Activated CD8-positive, alpha-beta memory T cell treated with anti-CD3 and anti-CD28 coated beads for 4 hours (primary cell): Measurements from ENCODE around the gene MERTK.
"Not testable (repeated sequence)": the region's sequence is repeated elsewhere in the genome, so short reads cannot be mapped to it uniquely, and the experiment has no call there.

Source experiments
- DNase-seq, 2 donors: peaks; one replicate each; pipeline ENCODE4 v3.0.0-alpha.2; 2020; ENCODE audit warnings: low read depth in 2 of 2

MERTK gene

DNA sequence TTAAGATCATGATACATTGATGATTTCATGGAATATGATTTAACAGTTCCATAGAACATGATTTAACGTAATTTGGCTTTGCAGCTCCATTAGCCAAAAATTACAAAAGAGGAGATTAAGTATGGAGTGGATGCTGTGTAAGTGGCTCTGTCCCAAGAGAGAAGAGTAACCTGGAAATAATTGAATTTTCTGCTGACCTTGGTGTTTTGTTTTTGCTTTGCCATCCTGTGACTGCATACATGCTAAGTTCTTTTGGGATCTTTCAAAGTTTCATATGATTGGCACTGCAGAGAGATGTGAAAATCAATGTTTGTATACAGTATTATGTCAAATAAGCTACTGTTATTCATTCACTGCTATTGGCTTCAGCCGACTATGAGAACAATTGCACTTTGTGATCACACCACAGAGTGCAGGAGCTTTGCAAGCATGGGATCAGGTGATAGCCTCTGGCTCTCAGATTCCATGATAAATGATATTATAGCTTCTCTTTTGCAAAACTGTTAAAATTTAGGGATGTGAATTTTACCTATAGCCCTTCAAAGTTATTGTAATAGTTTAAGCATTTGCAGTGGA lies 110.6 kb downstream of the MERTK start:
- DNase-seq = no peak

- DNase-seq = no peak
These were observed 112.3 kb downstream of the MERTK start for GRCh38 chr2:112010751-112011150.

GRCh38 chr2:112012556-112012955 lies 114.1 kb downstream of the MERTK start:
- DNase-seq = no peak

DNA sequence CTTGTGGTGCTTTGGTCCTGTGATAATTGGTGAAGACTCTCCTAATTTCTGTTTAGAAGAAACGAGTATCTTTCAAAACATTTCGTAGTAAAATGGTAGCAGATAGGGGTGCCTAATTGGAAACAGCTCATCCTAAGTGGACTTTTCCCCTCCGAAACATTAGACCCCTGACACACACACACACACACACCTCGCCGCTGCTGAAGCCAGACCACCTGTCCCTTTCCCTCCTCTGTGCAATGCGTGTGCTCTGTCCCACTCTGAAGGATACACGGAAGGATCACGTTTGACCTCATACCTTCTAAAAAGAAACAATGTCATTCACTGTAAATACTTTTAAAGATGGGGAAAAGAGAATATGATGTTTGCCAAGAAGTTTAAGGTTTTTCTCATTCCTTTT lies 120.4 kb downstream of the MERTK start:
- DNase-seq = no peak

GRCh38 chr2:112019569-112019982 lies 121.2 kb downstream of the MERTK start:
- DNase-seq = no peak

GRCh38 chr2:112020561-112020960 lies 122.2 kb downstream of the MERTK start:
- no peak for DNase-seq

DNA sequence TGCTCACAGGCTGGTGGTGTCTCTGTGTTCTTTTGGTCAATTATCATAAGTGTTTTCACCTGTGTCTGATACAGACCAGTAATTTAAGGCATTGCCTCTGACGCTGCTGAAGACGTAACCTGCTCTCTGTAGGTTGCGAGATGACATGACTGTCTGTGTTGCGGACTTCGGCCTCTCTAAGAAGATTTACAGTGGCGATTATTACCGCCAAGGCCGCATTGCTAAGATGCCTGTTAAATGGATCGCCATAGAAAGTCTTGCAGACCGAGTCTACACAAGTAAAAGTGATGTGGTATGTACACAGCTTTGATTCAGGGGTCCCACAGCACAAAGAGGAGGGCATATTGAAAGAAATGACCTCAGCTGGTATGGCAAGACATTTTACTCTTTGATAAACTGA lies 122.9 kb downstream of the MERTK start:
- no peak for DNase-seq

GRCh38 chr2:112021781-112022231 lies 123.4 kb downstream of the MERTK start:
- DNase-seq = no peak

DNA sequence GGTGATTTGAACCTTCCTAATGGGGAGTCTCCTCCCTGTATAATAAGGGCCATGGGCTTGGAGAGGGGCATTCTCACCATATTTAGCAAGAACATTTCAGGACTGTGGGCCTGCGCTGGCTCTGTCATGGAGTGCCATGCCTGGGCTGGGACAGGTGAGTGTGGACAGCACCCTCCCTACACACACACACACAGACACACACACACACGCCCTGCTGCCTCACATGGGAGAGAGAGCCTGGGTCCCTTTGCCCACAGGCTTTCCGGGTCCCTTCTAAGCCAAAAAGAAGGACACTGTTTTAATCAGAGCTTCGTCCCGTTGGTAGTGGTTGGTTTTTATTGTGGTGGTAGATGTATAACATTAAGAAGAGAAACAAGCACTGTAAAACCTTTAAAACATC lies 125.3 kb downstream of the MERTK start:
- DNase-seq = no peak

DNA sequence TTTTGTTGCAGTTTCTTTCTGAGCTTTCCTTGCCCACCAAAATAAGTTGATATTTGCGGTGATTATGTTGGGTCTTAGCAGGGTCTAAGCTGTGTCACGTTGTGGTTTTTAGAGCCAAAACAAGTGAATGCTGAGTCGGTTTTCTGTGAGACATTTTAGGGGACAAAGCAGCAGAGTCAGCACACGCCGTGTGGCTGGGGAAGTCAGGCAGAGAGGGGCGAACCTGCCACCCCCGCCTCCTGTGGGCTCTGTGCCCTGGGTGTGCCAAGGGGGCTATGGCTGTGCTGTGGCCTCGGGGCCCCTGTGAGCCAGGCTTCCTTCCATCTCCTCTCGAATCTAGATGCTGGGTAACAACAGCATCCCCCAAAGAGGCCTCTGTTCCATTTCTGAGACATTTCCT lies 125.8 kb downstream of the MERTK start:
- no peak for DNase-seq

GRCh38 chr2:112024896-112025491 lies 126.6 kb downstream of the MERTK start:
- no peak for DNase-seq

DNA sequence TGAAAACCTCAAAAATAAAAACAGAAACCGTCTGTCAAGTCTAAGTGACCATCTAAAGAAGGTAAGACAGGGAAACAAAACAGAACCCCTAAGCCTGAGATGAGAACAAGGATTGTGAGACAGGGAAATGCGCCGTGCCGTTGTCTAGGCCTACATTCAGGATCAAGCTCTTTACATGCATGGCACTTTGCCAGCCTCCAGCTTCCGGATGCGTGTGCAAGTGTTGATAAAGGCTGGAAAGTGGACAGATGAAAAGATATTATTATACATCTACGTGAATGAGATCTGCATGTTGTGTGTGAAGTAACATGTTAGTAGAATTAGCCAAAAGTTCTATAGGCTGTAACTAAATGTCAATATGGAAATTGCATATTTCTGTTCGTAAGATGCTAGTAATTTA lies 128.1 kb downstream of the MERTK start:
- no peak for DNase-seq

- no peak for DNase-seq
These were observed 129.4 kb downstream of the MERTK start for GRCh38 chr2:112027767-112028166.

DNA sequence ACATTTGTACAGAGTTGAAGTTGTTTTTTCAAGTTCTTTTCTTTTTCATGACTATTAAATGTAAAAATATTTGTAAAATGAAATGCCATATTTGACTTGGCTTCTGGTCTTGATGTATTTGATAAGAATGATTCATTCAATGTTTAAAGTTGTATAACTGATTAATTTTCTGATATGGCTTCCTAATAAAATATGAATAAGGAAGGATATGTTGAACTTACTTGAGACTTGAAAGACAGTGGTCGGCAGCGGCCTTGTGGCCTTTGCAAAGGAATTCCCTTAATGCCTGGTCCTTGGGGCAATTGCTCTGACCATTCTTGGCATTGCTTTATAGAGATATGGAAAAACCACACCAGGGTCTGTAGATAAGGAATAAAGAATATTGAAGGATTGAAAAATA lies 130.8 kb downstream of the MERTK start:
- no peak for DNase-seq

GRCh38 chr2:112031473-112032223 lies 133.2 kb downstream of the MERTK start:
- DNase-seq = no peak

DNA sequence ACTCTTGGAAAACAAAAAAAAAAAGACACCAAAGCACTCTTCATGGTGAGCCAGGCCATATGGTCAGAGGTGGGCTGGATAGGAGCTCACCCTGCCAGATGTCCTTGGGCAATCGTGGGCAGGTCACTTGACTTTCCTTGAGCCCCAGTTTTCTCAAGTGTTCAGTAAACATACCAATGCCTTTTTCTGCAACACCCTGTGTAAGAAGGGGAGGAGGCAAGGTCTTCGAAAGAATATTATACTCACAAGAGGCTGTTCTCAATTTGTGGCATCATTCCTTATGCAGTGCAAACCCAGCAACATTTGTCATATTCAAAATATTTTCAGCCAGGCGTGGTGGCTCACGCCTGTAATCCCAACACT lies 133.8 kb downstream of the MERTK start:
- DNase-seq = no peak

DNA sequence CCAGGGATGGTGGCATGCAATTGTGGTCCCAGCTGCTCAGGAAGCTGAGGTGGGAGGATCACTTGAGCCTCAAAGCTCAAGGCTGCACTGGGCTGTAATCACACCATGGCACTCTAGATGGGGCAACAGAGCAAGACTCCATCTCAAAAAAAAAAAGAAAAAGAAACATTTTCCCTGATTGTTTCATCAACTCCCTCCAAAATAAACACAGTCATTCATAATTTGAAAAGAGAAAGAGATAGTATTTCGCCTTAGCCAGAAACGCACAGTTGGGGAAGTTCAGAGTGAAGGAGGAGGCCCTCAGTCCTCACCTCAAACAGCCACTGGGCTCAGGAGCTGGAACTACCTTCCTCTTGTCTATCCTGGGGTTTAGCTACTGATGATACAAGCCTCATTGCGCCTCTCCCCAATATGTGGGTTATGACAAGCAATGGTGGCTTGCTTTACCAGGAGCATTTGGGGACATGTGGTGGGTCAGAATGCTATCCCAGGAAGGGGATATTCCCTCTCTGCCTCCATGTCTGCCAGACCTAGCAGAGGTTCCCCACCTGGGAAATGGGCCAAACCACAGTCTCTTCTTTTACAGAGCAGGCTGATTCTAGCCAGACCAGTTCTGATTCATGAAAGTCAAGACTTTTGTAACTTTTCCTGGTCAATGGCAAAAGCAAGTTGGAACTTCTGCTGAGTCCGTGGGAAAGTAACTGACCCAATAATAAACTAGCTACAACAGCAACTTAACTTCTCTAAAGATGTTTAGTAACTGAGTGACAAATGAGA lies 134.5 kb downstream of the MERTK start:
- no peak for DNase-seq

DNA sequence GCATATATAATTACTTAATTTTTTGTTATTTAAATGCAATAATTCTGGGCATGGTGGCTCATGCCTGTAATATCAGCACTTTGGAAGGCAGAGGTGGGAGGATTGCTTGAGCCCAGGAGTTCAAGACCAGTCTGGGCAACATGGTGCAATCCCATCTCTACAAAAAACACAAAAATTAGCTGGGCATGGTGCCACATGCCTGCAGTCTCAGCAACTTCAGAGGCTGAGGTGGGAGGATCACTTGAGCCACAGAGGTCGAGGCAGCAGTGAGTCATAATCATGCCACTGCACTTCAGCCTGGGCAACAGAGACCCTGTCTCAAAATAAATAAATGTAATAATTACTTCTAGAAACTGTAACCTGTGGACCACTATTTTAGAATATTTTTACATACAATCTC lies 135.2 kb downstream of the MERTK start:
- no peak for DNase-seq

DNA sequence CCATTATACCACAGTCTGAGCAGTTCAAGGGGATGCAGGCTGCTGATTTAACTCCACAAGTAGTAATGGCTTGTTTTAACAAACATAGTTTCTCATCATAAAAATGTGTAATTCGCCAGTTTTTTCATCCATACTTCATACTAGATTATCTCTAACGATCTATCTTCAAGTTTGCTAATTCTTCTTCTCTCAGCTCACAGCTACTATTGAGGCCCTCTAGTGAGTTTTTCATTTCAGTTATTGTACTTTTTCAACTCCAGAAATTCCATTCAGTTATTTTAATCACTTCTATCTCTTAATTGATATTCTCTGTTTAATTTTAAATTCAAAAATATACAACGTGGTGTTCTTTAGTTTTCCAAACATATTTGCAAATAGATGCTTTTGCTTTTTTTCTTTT lies 136.5 kb downstream of the MERTK start:
- no peak for DNase-seq

GRCh38 chr2:112035786-112036185 lies 137.4 kb downstream of the MERTK start:
- no peak for DNase-seq

DNA sequence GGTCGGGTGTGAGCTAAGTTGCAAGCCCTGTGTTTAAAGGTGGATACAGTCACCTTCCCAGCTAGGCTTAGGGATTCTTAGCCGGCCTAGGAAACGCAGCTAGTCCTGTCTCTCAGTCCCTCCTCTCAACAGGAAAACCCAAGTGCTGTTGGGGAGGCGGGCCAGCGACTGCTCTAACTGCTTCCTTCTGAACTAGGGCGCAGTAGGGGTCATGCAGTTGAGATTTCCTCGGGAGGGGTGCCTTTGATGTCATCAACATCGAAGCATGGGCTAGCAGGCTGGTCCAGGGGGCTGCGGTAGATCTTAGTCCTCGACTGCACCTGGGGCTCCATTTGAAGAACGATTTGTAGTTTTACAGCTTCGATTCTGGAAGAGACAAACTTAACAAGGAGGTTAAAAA lies 141.1 kb downstream of the MERTK start:
- not testable (repeated sequence) for DNase-seq

- DNase-seq = not testable (repeated sequence)
These were observed 141.7 kb downstream of the MERTK start for GRCh38 chr2:112040066-112040465.

DNA sequence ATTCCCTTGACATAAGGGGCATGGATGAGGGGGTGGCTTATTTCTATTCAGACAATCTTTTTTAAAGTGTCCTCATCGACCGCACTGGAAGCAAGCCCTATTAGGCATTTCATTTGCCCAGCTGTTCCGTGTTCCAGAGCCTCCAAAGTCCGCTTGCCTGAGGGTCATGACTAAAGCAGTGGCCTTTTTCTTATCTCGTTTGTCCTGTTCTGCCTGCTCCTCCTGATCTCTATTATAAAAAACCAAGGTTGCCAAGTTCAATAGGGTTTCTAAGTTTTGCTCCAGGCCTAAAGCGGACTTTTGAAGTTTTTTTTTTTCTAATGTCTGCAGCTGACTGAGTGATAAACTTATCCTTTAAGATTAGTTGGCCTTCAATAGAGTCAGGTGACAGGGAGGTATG lies 143.1 kb downstream of the MERTK start:
- not testable (repeated sequence) for DNase-seq
